ENCODE results near the gene ZYG11A. TPM values are rescaled to one million over a fixed set of nuclear protein-coding genes. Genes with fewer than 3 reads are reported as not detected.

ZYG11A gene
- total RNA-seq, 1 experiment from 2014 or later = 0.36 TPM

GRCh38 chr1:52928015-52928404, 85.5 kb downstream of the ZYG11A start:
- DNase-seq (ENCODE audit: low read depth, low spot score) (no peak), ATAC-seq (peak; percentile 75)
- H3K9me3 ChIP-seq (ENCODE audit: control insufficient read depth, insufficient read depth, low read depth, low read length) = no peaks in the 10 kb centered on the region
- intact Hi-C loops (cut with micrococcal nuclease; ENCODE audit: unreplicated experiment) = loop anchor here (10.0 kb wide), 1 partner anchor 247 kb away; no protein-coding TSS in a partner anchor
- H3K27me3 ChIP-seq (ENCODE audit: control insufficient read depth, insufficient read depth, low read length) = no peaks in the 10 kb centered on the region
- ChIA-PET CTCF (no interaction called here), POLR2A (no interaction called here)
- peak overlapping the region; percentile 66 to 83 for H3K4me3 ChIP-seq (ENCODE audit: low read depth in 2 of 2, low read length in 2 of 2)
- H3K36me3 ChIP-seq (ENCODE audit: control insufficient read depth, insufficient read depth, low read length) = no peaks in the 10 kb centered on the region; the same call in 1 of the 2 replicates
- peak overlapping the region; percentile 87 for H3K27ac ChIP-seq (ENCODE audit: low read length)
- no TSS peak for BruUV-seq (replicated peaks)
- H3K4me1 ChIP-seq (ENCODE audit: control insufficient read depth, insufficient read depth, low read length) = peaks cover 11% of the 10 kb centered on the region
- in situ Hi-C loops (cut with HindIII; ENCODE audit: low pct_unique_long_range_greater_than_20kb, low sequenced_read_pairs) = no loop called here
- TF ChIP-seq SIN3A (IDR thresholded peaks at IDR 0.05; ENCODE audit: borderline replicate concordance, insufficient read depth, low read depth, low read length) (no peak), POLR2AphosphoS5 (IDR thresholded peaks at IDR 0.05; ENCODE audit: low read depth, low read length) (no peak), REST (IDR thresholded peaks at IDR 0.05; ENCODE audit: insufficient read depth in 1 of 2, low read depth in 2 of 2, low read length in 1 of 2) (no peak), TCF7L2 (IDR thresholded peaks at IDR 0.05; ENCODE audit: low read depth, low read length) (no peak), CTCF (IDR thresholded peaks at IDR 0.05) (no peak)

DNA sequence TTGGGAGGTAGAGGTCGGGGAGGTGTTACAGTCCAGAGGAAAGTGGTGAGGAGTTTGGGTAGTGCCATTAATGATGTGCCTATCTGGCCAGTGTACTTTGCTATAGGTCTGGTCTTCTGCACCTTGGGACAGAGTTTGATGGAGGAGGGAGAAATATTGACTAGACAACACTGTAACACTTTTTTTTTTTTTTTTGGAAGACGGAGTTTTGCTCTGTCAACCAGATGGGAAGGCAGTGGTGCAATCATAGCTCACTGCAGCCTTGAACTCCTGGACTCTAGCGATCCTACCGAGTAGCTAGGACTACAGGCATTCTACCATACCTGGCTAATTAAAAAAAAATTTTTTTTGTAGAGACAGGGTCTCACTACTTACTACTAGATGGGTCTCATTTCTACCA, 86.5 kb downstream of the ZYG11A start:
- in situ Hi-C loops (cut with HindIII; ENCODE audit: low pct_unique_long_range_greater_than_20kb, low sequenced_read_pairs) = no loop called here
- CTCF ChIA-PET = no interaction called here
- intact Hi-C loops (cut with micrococcal nuclease; ENCODE audit: unreplicated experiment) = loop anchor here (10.0 kb wide), 1 partner anchor 246 kb away; no protein-coding TSS in a partner anchor

More for the DNA sequence above, 86.5 kb downstream of the ZYG11A start:
- no peak for DNase-seq (ENCODE audit: low read depth, low spot score)
- Histone ChIP-seq H3K4me3 (ENCODE audit: low read depth in 2 of 2, low read length in 2 of 2) (no peak overlapping the region), H3K9me3 (ENCODE audit: control insufficient read depth, insufficient read depth, low read depth, low read length) (no peaks in the 10 kb centered on the region), H3K27ac (ENCODE audit: low read length) (no peak overlapping the region), H3K4me1 (ENCODE audit: control insufficient read depth, insufficient read depth, low read length) (peaks cover 11% of the 10 kb centered on the region), H3K27me3 (ENCODE audit: control insufficient read depth, insufficient read depth, low read length) (no peaks in the 10 kb centered on the region), H3K36me3 (ENCODE audit: control insufficient read depth, insufficient read depth, low read length) (no peaks in the 10 kb centered on the region; the same call in 1 of the 2 replicates)
- BruUV-seq (replicated peaks) = no TSS peak
- no peak for ATAC-seq
- TF ChIP-seq REST (IDR thresholded peaks at IDR 0.05; ENCODE audit: insufficient read depth in 1 of 2, low read depth in 2 of 2, low read length in 1 of 2) = no peak
- no peak for TF ChIP-seq TCF7L2 (IDR thresholded peaks at IDR 0.05; ENCODE audit: low read depth, low read length)
- no peak for TF ChIP-seq POLR2AphosphoS5 (IDR thresholded peaks at IDR 0.05; ENCODE audit: low read depth, low read length)
- no peak for TF ChIP-seq CTCF (IDR thresholded peaks at IDR 0.05)
- TF ChIP-seq SIN3A (IDR thresholded peaks at IDR 0.05; ENCODE audit: borderline replicate concordance, insufficient read depth, low read depth, low read length) = no peak
- POLR2A ChIA-PET = no interaction called here

Measured in Panc1 (cell line).